Fibroblast of pulmonary artery (primary cell): Measurements from ENCODE around the gene COL13A1.

Source experiments
- DNase-seq: peaks from one replicate; pipeline ENCODE4 v3.0.0-alpha.2; 2010; ENCODE audit warnings: low read depth
- H3K4me3 ChIP-seq: replicated peaks from 2 replicates; pipeline ENCODE4 v1.5.1; 2011; ENCODE audit warnings: low read depth, mild to moderate bottlenecking, control low read depth, low read length, moderate library complexity
- TF ChIP-seq, protein P1 (sequence below): IDR thresholded peaks from 2 replicates; pipeline ENCODE4 v1.5.1; 2011; ENCODE audit warnings: mild to moderate bottlenecking, control low read depth, low read length, inconsistent platforms; ENCODE audit errors: missing control alignments

COL13A1 gene

DNA sequence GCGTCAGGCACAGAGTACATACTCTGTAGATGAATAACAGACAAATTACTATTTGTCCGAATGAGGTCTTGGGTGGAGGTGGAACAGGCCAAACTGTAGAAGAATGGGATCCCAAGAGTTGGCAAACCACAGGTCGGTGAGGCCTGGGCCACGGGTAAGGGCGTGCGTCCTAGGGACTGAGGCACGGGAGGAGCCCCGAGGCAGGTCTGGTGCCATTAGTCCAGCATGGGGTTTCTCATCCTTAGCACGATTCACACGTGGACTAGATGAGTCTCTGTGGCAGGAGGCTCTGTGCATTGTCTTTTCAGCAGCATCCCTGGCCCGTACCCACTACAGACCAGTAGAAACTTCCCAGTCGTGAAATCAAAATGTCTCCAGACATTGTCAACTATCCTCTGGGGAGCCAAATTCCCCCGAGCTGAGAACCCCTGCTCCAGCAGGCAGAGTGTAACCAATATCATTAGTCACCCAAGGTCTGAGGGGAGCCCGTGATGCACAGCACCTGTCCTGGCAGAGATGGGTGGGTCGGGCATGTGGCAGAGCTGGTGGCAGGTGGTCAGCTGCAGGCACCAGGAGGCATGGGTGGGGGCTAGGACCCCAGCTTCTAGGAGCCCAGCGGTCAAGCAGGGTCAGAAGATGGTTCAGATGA, 61.3 kb downstream of the COL13A1 start:
- no peak overlapping the region for H3K4me3 ChIP-seq
- TF ChIP-seq, protein P1, sequence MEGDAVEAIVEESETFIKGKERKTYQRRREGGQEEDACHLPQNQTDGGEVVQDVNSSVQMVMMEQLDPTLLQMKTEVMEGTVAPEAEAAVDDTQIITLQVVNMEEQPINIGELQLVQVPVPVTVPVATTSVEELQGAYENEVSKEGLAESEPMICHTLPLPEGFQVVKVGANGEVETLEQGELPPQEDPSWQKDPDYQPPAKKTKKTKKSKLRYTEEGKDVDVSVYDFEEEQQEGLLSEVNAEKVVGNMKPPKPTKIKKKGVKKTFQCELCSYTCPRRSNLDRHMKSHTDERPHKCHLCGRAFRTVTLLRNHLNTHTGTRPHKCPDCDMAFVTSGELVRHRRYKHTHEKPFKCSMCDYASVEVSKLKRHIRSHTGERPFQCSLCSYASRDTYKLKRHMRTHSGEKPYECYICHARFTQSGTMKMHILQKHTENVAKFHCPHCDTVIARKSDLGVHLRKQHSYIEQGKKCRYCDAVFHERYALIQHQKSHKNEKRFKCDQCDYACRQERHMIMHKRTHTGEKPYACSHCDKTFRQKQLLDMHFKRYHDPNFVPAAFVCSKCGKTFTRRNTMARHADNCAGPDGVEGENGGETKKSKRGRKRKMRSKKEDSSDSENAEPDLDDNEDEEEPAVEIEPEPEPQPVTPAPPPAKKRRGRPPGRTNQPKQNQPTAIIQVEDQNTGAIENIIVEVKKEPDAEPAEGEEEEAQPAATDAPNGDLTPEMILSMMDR: no peak
- DNase-seq: no peak

DNA sequence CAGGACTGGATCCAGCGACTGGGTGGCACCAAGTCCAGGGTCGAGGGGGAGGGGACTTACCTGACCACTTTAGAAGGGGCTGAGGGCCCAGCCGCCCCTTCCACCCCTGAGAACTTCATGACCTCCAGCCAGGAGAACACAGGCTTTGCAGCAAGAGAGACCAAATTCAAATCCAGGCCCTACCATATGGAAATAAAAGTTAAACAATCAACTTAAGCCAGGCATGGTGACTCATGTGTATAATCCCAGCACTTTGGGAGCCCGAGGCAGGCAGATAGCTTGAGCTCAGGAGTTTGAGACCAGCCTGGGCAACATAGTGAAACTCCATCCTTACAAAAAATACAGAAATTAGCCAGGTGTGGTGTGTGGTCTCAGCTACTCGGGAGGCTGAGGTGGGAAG, 61.9 kb downstream of the COL13A1 start:
- H3K4me3 ChIP-seq: no peak overlapping the region
- TF ChIP-seq, protein P1: no peak
- peak; percentile 38 for DNase-seq

DNA sequence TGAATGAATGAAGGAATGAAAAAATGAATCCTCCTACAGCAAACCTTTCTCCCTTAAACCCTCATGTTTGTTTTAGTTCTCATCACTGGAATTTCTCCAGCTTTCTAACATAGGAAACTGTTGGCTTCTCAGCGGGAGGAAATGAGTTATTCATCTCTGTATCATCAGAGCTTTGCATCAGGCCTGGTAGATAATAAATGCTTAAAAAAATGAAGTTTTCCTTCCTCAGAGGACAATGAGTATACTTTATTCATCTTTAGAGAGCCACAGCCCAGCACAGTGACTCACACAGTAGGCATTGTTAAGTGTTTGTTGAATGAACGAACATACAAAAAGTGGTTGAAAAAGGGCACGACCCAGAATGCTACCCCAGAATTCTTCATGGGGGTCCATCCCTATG, 62.6 kb downstream of the COL13A1 start:
- TF ChIP-seq, protein P1: no peak
- no peak overlapping the region for H3K4me3 ChIP-seq
- peak; percentile 89 for DNase-seq

DNA sequence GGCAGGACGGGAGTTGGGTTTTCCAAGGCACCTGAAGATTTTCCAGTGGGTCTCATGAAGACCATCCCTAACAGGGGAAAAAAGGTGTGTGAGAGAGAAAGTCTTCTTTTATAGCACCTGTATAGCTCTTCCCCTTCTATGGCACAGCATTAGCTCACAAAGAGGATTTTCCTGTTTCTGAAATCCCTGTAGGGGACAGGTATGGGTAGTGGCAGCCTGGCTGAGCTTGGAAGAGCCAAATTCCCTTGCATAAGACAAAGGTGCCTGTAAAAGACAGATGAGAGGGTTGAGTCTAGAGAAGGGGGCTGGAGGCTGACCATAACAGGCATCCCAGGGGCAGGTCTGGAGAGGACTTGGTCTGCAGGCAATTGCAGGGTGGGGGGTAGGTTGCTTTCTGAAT, 63.7 kb downstream of the COL13A1 start:
- TF ChIP-seq, protein P1: no peak
- H3K4me3 ChIP-seq: no peak overlapping the region
- DNase-seq: no peak

DNA sequence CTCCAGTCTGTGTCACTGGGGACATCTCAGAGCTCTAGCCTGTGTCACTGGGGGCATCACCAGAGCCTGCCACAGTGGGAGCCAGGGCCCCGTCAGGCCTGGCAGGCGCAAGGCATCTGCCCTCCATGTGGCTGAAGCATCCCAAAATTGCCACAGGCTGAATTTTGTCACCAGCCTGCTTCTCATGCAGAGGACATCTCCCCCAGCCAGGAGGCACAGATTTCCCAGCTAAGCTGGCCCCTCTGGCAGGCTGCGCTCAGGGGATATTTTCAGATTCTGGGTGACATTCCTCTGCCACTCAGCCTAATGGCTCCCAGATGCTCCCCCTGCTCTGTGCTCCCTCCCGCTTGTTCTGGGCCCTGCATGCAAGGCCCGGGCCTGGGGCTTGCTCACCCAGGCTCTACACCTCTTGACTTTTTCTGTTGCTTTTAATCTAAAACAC, 64.6 kb downstream of the COL13A1 start:
- DNase-seq: no peak
- TF ChIP-seq, protein P1: no peak
- H3K4me3 ChIP-seq: no peak overlapping the region

DNA sequence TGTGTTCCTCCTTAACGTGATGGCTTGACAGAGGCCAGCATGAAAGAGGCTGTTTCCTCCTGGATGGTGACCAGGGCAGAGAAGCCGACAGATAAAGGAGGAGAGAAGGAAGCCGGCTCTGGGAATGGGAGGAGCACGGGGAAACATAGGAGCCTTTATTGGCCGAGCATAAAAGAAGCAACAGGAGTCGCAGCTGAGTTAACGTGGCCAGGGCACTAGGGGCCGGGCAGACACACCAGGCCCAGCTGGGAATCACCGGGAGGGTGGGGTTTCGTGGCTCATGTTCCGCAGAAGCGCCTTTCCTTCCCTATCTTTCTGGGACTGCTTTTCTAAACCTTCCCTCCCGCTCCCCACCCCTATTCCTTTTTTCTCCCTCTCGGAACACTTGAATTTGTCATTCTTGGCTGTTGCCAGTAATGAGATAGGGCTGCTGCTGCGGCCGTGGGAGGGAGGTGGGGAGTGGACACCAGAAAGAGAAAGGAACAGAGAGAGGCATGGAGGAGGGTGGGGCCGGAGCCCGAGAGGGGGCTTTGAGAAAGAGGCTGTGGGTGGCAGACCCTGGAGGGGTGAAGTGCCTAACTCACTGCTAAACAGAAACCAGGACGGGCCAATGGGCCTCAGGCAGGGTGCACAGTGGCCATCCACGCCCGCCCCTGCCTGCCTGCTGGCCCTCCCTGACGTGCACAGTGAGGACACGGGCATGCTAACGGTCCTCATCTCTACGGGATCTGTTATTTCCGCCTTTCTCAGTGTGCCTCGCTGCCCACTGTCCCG, 65.2 kb downstream of the COL13A1 start:
- TF ChIP-seq, protein P1: no peak
- peak overlapping the region; percentile 29 for H3K4me3 ChIP-seq
- DNase-seq: peak; percentile 87
